GM19452 (cell line): ENCODE data around the gene TRIM4.
"Not testable (repeated sequence)": the region's sequence is repeated elsewhere in the genome, so short reads cannot be mapped to it uniquely, and the experiment has no call there.

ENCODE experiments used
- ATAC-seq: cut with Tn5 transposase; IDR thresholded peaks from one replicate; pipeline ENCODE4 v1.9.1; 2021; ENCODE audit not compliant: unreplicated experiment

Gene TRIM4

GRCh38 chr7:99920149-99920548, 819 bp upstream of the TRIM4 start:
- ATAC-seq: no peak

- ATAC-seq: no peak
These were observed 433 bp upstream of the TRIM4 start for GRCh38 chr7:99919814-99920112.

- ATAC-seq: no peak
These were observed 8.4 kb downstream of the TRIM4 start for GRCh38 chr7:99910976-99911375.

GRCh38 chr7:99901581-99901980, 17.7 kb downstream of the TRIM4 start:
- ATAC-seq: no peak

GRCh38 chr7:99899830-99900519, 19.4 kb downstream of the TRIM4 start:
- no peak for ATAC-seq

GRCh38 chr7:99898836-99899235, 20.5 kb downstream of the TRIM4 start:
- no peak for ATAC-seq

GRCh38 chr7:99898023-99898357, 21.3 kb downstream of the TRIM4 start:
- ATAC-seq: no peak

- no peak for ATAC-seq
These were observed 21.9 kb downstream of the TRIM4 start for GRCh38 chr7:99897322-99898022.

GRCh38 chr7:99894738-99895137, 24.6 kb downstream of the TRIM4 start:
- no peak for ATAC-seq

- no peak for ATAC-seq
These were observed 26.1 kb downstream of the TRIM4 start for GRCh38 chr7:99893280-99893679.

GRCh38 chr7:99890348-99890747, 29.0 kb downstream of the TRIM4 start:
- not testable (repeated sequence) for ATAC-seq

GRCh38 chr7:99888366-99888765, 31.0 kb downstream of the TRIM4 start:
- ATAC-seq: not testable (repeated sequence)

GRCh38 chr7:99881370-99881769, 38.0 kb downstream of the TRIM4 start:
- no peak for ATAC-seq

GRCh38 chr7:99876933-99877332, 42.4 kb downstream of the TRIM4 start, which contains the start of gene OR2AE1:
Gene OR2AE1, minus strand, starts transcription at chr7:99877033. Its CDS starts 0 bp downstream, at chr7:99877033.
- no peak for ATAC-seq

- ATAC-seq: no peak
These were observed 42.8 kb downstream of the TRIM4 start for GRCh38 chr7:99876491-99876890.

- no peak for ATAC-seq
These were observed 51.1 kb downstream of the TRIM4 start for GRCh38 chr7:99868246-99868645.

- ATAC-seq: not testable (repeated sequence)
These were observed 51.9 kb downstream of the TRIM4 start for GRCh38 chr7:99867477-99867876.

GRCh38 chr7:99863847-99864440, 55.4 kb downstream of the TRIM4 start:
- no peak for ATAC-seq

GRCh38 chr7:99860281-99861127, 58.8 kb downstream of the TRIM4 start:
- ATAC-seq: no peak

GRCh38 chr7:99855236-99855635, 64.1 kb downstream of the TRIM4 start:
- ATAC-seq: no peak

GRCh38 chr7:99848420-99849216, 70.7 kb downstream of the TRIM4 start:
- ATAC-seq: no peak
